Activated CD8-positive, alpha-beta memory T cell treated with anti-CD3 and anti-CD28 coated beads for 36 hours (primary cell): Measurements from ENCODE around the gene COL23A1. TPM values are rescaled to one million over a fixed set of nuclear protein-coding genes. Genes with fewer than 3 reads are reported as not detected.

Experiments used
- CTCF ChIA-PET: fragments of 350-600 bp; sonication (Branson Sonifier 250); formaldehyde crosslinking; loops from one replicate; lab custom pipeline; 2021; ENCODE audit warnings: antibody characterized with exemption; lab: Charles Lee
- POLR2A ChIA-PET: fragments of 350-600 bp; sonication (Branson Sonifier 250); formaldehyde crosslinking; loops from one replicate; lab custom pipeline; 2021; ENCODE audit warnings: antibody characterized with exemption; lab: Charles Lee
- total RNA-seq, 2 experiments: library from RNA; stranded (reverse); gene quantifications; one replicate each; pipeline ENCODE4 v1.2.3, GENCODE V29; 2021

The COL23A1 gene
- total RNA-seq, 2 experiments from 2014 or later = 0.11 to 0.13 TPM

GRCh38 chr5:178192244-178192643 lies 397.9 kb downstream of the COL23A1 start:
- CTCF ChIA-PET = no interaction called here
- POLR2A ChIA-PET = no interaction called here

- ChIA-PET CTCF (interaction anchor here (0.6 kb wide), 1 partner anchor 114 kb away, joined by 3 read pairs; no protein-coding TSS in a partner anchor), POLR2A (no interaction called here)
Observed at GRCh38 chr5:178191661-178192060, 398.5 kb downstream of the COL23A1 start.

- ChIA-PET POLR2A (no interaction called here), CTCF (interaction anchor here (1.1 kb wide), 1 partner anchor 114 kb away, joined by 5 read pairs; no protein-coding TSS in a partner anchor)
Observed at GRCh38 chr5:178189433-178189832, 400.8 kb downstream of the COL23A1 start.

Other genes with a start within 250 kb of the COL23A1 start
- gene CLK4, start 36.7 kb upstream of the COL23A1 start, total RNA-seq = 10 to 100 TPM; 22.0 to 25.2 TPM
- gene ZNF354A, start 140.3 kb upstream of the COL23A1 start, total RNA-seq = 1 to 10 TPM; 7.1 to 7.9 TPM